SU-DHL-6 (cell line): Measurements from ENCODE around the gene F12.

ENCODE experiments used
- EZH2phosphoT487 ChIP-seq: fragments of 200-600 bp; sonication (generic), shearing (Covaris generic); conservative IDR thresholded peaks from 2 replicates; pipeline ENCODE4 v1.6.1; 2018; ENCODE audit warnings: mild to moderate bottlenecking, antibody characterized with exemption, low read length, moderate library complexity, mixed read lengths
- TF ChIP-seq, protein P1 (sequence below): fragments of 200-600 bp; sonication (generic); IDR thresholded peaks from one replicate; pipeline ENCODE4 v1.5.1; 2017; ENCODE audit warnings: antibody characterized with exemption, mild to moderate bottlenecking, low read length, moderate library complexity; ENCODE audit not compliant: insufficient read depth, poor library complexity, severe bottlenecking

DNA sequence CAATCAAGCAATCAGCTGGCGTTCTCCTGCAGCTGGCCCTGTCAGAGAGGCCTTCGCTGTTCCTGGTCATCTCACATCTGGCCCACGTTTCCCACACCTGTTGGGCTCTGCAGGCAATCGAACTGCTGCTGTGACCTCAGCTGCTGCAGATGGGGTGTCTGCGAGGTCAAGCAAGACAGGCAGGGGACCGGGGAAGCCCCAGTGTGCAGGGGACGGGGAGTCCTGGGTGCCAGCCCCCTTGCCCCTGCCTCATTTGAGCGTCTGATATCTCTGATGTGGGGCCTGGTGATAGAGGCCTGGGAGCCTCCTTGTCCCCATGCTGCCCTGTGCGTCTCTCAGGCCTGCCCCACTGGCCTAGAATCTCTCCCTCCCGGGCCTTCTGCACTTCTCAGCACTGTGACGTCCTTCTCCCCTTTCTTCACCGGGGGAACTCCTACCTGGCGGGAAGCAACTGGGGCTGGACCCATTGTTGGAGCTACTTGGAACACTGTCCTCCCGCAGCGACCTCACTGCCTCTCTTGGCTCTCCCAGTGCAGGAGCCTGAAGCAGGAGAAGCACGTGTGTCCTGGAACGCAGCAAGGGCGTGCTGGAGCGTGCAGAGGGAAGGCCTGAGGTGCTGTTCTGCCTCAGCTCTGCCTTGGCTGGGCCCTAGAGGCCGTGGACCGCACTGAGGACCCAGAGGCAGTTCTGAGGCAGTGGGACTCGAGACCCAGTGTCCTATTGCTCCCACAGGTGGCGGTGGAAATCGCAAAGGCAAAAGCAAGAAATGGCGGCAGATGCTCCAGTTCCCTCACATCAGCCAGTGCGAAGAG, 21.0 kb upstream of the F12 start:
- no peak for TF ChIP-seq EZH2phosphoT487
- TF ChIP-seq, protein P1, sequence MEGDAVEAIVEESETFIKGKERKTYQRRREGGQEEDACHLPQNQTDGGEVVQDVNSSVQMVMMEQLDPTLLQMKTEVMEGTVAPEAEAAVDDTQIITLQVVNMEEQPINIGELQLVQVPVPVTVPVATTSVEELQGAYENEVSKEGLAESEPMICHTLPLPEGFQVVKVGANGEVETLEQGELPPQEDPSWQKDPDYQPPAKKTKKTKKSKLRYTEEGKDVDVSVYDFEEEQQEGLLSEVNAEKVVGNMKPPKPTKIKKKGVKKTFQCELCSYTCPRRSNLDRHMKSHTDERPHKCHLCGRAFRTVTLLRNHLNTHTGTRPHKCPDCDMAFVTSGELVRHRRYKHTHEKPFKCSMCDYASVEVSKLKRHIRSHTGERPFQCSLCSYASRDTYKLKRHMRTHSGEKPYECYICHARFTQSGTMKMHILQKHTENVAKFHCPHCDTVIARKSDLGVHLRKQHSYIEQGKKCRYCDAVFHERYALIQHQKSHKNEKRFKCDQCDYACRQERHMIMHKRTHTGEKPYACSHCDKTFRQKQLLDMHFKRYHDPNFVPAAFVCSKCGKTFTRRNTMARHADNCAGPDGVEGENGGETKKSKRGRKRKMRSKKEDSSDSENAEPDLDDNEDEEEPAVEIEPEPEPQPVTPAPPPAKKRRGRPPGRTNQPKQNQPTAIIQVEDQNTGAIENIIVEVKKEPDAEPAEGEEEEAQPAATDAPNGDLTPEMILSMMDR: no peak
